Measurements from ENCODE around the gene SREBF2. TPM values are rescaled to one million over a fixed set of nuclear protein-coding genes. Genes with fewer than 3 reads are reported as not detected.

The SREBF2 gene
- total RNA-seq, 1 experiment from 2014 or later: 40.0 TPM

DNA sequence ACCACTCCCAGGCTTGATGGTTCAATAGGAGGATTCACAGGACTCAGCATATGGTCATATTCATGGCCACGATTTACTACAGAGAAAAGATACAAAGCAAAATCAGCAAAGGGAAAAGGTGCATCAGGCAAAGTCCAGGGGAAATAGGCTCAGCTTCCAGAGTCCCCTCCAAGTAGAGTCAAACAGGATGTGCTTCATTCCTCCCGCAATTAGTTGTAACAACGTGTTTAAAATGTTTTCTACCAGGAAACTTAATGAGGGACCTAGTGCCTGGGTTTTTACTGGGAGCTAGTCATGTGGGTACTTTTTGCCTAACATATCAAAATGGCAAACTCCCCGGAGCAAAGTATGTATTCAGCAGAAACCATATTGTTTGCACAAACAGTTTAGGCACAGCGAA is 14.9 kb upstream of the SREBF2 start:
- no peak for DNase-seq
- ChIA-PET CTCF (no interaction called here), POLR2A (ENCODE audit: unreplicated experiment) (no interaction called here)
- Histone ChIP-seq H4K20me1 (ENCODE audit: low read length) (no peaks in the 10 kb centered on the region), H2AFZ (ENCODE audit: low read length) (no peak overlapping the region), H3F3A (ENCODE audit: low read length, unreplicated experiment) (no peaks in the 10 kb centered on the region), H3K9me3 (ENCODE audit: low read length) (no peaks in the 10 kb centered on the region), H3K27ac (ENCODE audit: low read length) (no peak overlapping the region), H3K4me3 (ENCODE audit: low read length) (no peak overlapping the region), H3K9me2 (replicated peaks; ENCODE audit: low read length) (no peaks in the 10 kb centered on the region), H3K36me3 (ENCODE audit: low read depth, low read length) (no peaks in the 10 kb centered on the region; the same call in 1 of the 2 replicates), H3K27me3 (ENCODE audit: low read length) (no peaks in the 10 kb centered on the region), H3K79me2 (ENCODE audit: low read length) (no peaks in the 10 kb centered on the region), H3K4me2 (ENCODE audit: low read length) (no peak overlapping the region), H3K4me1 (ENCODE audit: insufficient read depth, low read length) (peaks cover 12% of the 10 kb centered on the region), H3K9ac (ENCODE audit: low read length) (no peak overlapping the region)
- intact Hi-C loops (cut with micrococcal nuclease): no loop called here
- no peak for ATAC-seq
- BruUV-seq (replicated peaks): no TSS peak
- TF ChIP-seq EZH2phosphoT487 (IDR thresholded peaks at IDR 0.05; ENCODE audit: borderline replicate concordance, low read length): no peak
- TF ChIP-seq EZH2 (IDR thresholded peaks at IDR 0.05; ENCODE audit: low read length, unreplicated experiment): no peak
- TF ChIP-seq, protein P1, sequence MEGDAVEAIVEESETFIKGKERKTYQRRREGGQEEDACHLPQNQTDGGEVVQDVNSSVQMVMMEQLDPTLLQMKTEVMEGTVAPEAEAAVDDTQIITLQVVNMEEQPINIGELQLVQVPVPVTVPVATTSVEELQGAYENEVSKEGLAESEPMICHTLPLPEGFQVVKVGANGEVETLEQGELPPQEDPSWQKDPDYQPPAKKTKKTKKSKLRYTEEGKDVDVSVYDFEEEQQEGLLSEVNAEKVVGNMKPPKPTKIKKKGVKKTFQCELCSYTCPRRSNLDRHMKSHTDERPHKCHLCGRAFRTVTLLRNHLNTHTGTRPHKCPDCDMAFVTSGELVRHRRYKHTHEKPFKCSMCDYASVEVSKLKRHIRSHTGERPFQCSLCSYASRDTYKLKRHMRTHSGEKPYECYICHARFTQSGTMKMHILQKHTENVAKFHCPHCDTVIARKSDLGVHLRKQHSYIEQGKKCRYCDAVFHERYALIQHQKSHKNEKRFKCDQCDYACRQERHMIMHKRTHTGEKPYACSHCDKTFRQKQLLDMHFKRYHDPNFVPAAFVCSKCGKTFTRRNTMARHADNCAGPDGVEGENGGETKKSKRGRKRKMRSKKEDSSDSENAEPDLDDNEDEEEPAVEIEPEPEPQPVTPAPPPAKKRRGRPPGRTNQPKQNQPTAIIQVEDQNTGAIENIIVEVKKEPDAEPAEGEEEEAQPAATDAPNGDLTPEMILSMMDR (conservative IDR thresholded peaks at IDR 0.05; ENCODE audit: low read depth, low read length): no peak

DNA sequence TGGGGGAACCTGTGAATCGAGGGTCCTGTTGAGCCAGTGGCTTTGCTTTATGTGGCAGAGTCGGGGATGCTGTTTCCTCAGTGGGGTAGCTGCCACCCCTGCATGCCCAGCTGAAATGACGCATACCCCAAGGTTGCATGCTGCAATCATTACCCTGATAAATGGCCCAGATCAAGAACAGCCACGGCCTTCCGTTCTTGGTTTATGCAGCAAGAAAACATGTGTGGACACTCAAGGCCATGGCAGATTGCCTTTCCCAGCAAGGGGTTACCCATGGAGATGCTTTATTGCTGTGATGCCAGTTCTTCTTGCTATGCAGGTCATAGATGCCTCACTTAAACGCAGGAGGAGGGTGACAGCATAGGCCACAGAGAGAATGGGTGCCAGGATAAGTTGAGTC is 14.3 kb upstream of the SREBF2 start:
- Histone ChIP-seq H3K9ac (ENCODE audit: low read length) (no peak overlapping the region), H3K27ac (ENCODE audit: low read length) (no peak overlapping the region), H3K4me3 (ENCODE audit: low read length) (no peak overlapping the region), H3F3A (ENCODE audit: low read length, unreplicated experiment) (no peaks in the 10 kb centered on the region), H3K36me3 (ENCODE audit: low read depth, low read length) (peaks cover 2% of the 10 kb centered on the region), H3K4me2 (ENCODE audit: low read length) (no peak overlapping the region), H3K79me2 (ENCODE audit: low read length) (no peaks in the 10 kb centered on the region), H3K27me3 (ENCODE audit: low read length) (no peaks in the 10 kb centered on the region), H4K20me1 (ENCODE audit: low read length) (no peaks in the 10 kb centered on the region), H2AFZ (ENCODE audit: low read length) (no peak overlapping the region), H3K9me2 (replicated peaks; ENCODE audit: low read length) (no peaks in the 10 kb centered on the region), H3K9me3 (ENCODE audit: low read length) (no peaks in the 10 kb centered on the region), H3K4me1 (ENCODE audit: insufficient read depth, low read length) (peaks cover 13% of the 10 kb centered on the region)
- intact Hi-C loops (cut with micrococcal nuclease): no loop called here
- ChIA-PET CTCF (no interaction called here), POLR2A (ENCODE audit: unreplicated experiment) (no interaction called here)
- DNase-seq: no peak
- TF ChIP-seq EZH2 (IDR thresholded peaks at IDR 0.05; ENCODE audit: low read length, unreplicated experiment): no peak
- ATAC-seq: no peak
- no TSS peak for BruUV-seq (replicated peaks)

DNA sequence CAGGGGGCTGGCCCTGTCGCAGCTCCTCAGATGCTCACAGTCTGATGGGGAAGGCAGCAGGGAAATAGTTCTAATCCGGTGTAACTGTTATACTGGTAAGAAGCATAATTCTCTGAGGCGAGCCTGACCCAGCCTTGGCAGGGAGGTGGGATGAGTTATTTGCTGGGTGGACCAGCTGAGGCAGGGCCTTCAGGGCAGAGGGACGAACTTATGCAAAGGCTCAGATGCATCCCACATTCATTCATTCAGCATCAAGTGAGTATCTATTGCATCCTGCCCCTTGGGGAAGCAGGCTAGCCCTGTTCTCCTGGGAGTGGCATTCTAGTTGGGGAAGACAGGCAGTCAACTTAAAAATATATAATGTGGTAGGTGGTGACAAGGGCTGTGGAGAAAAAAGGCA is 13.6 kb upstream of the SREBF2 start:
- POLR2A ChIA-PET (ENCODE audit: unreplicated experiment): no interaction called here
- H3K4me3 ChIP-seq (ENCODE audit: low read length): no peak overlapping the region
- ATAC-seq: no peak
- H3K9ac ChIP-seq (ENCODE audit: low read length): no peak overlapping the region
- no peak overlapping the region for H2AFZ ChIP-seq (ENCODE audit: low read length)
- no TSS peak for BruUV-seq (replicated peaks)
- TF ChIP-seq EZH2phosphoT487 (IDR thresholded peaks at IDR 0.05; ENCODE audit: borderline replicate concordance, low read length) (no peak), EZH2 (IDR thresholded peaks at IDR 0.05; ENCODE audit: low read length, unreplicated experiment) (no peak)
- H3K27me3 ChIP-seq (ENCODE audit: low read length): no peaks in the 10 kb centered on the region
- H4K20me1 ChIP-seq (ENCODE audit: low read length): no peaks in the 10 kb centered on the region
- H3K4me1 ChIP-seq (ENCODE audit: insufficient read depth, low read length): peaks cover 13% of the 10 kb centered on the region
- no peaks in the 10 kb centered on the region for H3K9me3 ChIP-seq (ENCODE audit: low read length)
- intact Hi-C loops (cut with micrococcal nuclease): no loop called here
- CTCF ChIA-PET: no interaction called here
- no peak for DNase-seq
- H3K79me2 ChIP-seq (ENCODE audit: low read length): no peaks in the 10 kb centered on the region
- peaks cover 5% of the 10 kb centered on the region for H3K36me3 ChIP-seq (ENCODE audit: low read depth, low read length)
- H3K4me2 ChIP-seq (ENCODE audit: low read length): no peak overlapping the region
- H3F3A ChIP-seq (ENCODE audit: low read length, unreplicated experiment): no peaks in the 10 kb centered on the region
- H3K27ac ChIP-seq (ENCODE audit: low read length): no peak overlapping the region
- H3K9me2 ChIP-seq (replicated peaks; ENCODE audit: low read length): no peaks in the 10 kb centered on the region

DNA sequence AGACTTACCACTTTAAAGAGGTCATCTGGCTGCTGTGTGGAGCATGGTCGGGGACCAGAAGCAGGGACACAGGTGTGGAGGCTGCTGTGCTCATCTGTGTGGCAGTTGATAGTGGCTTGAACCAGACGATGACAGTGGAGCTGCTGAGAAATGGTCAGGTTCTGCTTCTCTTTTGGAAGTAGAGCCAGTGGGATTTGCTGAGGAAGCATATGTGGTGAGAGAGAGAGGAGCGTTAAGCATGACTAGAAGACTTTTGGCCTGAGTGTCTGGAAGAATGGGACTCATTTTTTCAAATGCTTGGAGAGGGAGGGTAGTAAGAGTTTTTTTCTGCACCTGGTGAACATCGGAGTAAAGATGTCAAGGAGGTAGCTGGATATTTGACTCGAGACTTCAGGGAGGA is 12.5 kb upstream of the SREBF2 start:
- H4K20me1 ChIP-seq (ENCODE audit: low read length): no peaks in the 10 kb centered on the region
- no peak overlapping the region for H3K9ac ChIP-seq (ENCODE audit: low read length)
- H3K27me3 ChIP-seq (ENCODE audit: low read length): no peaks in the 10 kb centered on the region
- TF ChIP-seq EZH2phosphoT487 (IDR thresholded peaks at IDR 0.05; ENCODE audit: borderline replicate concordance, low read length): no peak
- TF ChIP-seq, protein P1 (conservative IDR thresholded peaks at IDR 0.05; ENCODE audit: low read depth, low read length): no peak
- TF ChIP-seq EZH2 (IDR thresholded peaks at IDR 0.05; ENCODE audit: low read length, unreplicated experiment): no peak
- no peaks in the 10 kb centered on the region for H3F3A ChIP-seq (ENCODE audit: low read length, unreplicated experiment)
- CTCF ChIA-PET: no interaction called here
- ATAC-seq: no peak
- H3K4me3 ChIP-seq (ENCODE audit: low read length): no peak overlapping the region
- no peaks in the 10 kb centered on the region for H3K9me2 ChIP-seq (replicated peaks; ENCODE audit: low read length)
- no peak overlapping the region for H3K4me2 ChIP-seq (ENCODE audit: low read length)
- H3K27ac ChIP-seq (ENCODE audit: low read length): no peak overlapping the region
- H3K36me3 ChIP-seq (ENCODE audit: low read depth, low read length): peaks cover 5% of the 10 kb centered on the region
- no TSS peak for BruUV-seq (replicated peaks)
- H3K4me1 ChIP-seq (ENCODE audit: insufficient read depth, low read length): peaks cover 13% of the 10 kb centered on the region
- POLR2A ChIA-PET (ENCODE audit: unreplicated experiment): interaction anchor here (0.5 kb wide), 1 partner anchor 16 kb away, joined by 3 read pairs; no protein-coding TSS in a partner anchor
- intact Hi-C loops (cut with micrococcal nuclease): loop anchor here (5.0 kb wide), 1 partner anchor 73 kb away; no protein-coding TSS in a partner anchor
- DNase-seq: no peak
- H2AFZ ChIP-seq (ENCODE audit: low read length): no peak overlapping the region
- H3K79me2 ChIP-seq (ENCODE audit: low read length): no peaks in the 10 kb centered on the region
- no peaks in the 10 kb centered on the region for H3K9me3 ChIP-seq (ENCODE audit: low read length)

Measured in PC-3 (cell line).